NCI-H2081 (cell line): Measurements from ENCODE around the gene EXOC3L4.
"Not testable (repeated sequence)": the region's sequence is repeated elsewhere in the genome, so short reads cannot be mapped to it uniquely, and the experiment has no call there.

Source experiments
- DNase-seq, 2 experiments: peaks; one replicate each; lab custom pipeline; 2025; lab: John Stamatoyannopoulos, UW

Gene EXOC3L4

GRCh38 chr14:103151270-103151945 lies 56.9 kb downstream of the EXOC3L4 start:
- no peak for DNase-seq

GRCh38 chr14:103155010-103155409 lies 60.5 kb downstream of the EXOC3L4 start:
- DNase-seq: no peak

DNA sequence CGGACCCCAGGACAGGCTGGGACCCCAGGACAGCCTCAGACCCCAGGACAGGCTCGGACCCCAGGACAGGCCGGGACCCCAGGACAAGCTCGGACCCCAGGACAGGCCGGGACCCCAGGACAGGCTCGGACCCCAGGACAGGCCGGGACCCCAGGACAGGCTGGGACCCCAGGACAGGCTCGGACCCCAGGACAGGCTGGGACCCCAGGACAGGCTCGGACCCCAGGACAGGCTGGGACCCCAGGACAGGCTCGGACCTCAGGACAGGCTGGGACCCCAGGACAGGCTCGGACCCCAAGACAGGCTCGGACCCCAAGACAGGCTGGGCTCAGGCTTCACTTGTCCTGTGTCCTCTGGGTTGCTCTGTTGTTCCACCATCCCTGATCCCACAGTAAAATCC lies 60.9 kb downstream of the EXOC3L4 start:
- not testable (repeated sequence) for DNase-seq

GRCh38 chr14:103155826-103156394 lies 61.4 kb downstream of the EXOC3L4 start:
- DNase-seq: no peak

DNA sequence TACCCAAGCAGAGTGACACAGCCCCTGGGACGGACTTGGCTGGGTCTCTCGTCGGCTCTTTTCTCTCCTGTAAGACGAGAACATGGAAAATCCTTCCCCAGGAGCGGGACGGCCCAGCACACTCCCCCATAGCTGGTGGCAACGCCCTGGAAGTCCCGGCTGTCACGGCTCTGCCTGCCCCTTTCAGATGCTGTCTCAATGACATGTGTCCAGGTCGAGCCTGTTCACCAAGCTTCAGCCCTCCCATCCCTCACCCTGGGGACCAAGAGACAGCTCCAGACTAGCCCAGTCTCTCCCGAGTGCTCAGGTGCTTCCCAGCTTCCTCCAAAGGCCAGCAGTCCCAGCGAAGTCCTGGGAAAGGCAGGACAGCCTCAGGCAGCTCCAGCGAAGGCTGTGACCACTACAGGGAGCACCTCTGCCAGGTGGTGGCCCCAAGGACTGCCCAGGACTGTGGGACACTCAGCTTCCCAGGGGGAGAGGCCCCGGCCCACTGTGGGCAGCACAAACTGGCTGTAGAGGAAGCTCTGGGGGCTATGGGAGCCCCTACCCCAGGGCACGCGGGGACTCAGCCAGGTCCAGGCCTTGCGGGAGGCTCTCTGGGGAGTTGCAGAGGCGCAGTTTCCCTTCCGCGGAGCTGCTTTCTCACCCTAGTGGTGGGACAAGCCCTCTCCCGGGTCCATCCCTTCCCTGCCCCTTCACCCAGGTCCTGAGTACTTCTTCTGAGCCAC lies 62.3 kb downstream of the EXOC3L4 start:
- DNase-seq: no peak

DNA sequence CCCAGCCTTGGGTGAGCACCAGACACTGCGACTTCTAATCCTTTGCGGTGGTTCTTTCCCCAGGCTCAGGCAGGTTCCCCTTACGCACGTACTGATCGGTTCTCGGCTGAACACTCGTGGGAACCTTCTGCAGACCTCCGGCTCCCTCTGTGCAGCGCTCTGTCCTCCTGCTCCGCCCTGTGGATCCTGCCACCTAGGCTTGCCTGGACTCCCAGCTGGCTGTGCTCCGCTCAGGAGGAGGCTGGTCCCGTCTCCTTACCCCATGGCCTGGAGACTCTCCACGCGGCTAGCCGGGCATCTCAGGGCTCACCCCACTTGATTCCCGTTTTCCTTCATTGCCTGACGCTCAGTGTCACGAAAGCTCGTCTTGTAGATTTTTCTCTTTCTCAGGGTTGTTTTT lies 63.4 kb downstream of the EXOC3L4 start:
- no peak for DNase-seq

DNA sequence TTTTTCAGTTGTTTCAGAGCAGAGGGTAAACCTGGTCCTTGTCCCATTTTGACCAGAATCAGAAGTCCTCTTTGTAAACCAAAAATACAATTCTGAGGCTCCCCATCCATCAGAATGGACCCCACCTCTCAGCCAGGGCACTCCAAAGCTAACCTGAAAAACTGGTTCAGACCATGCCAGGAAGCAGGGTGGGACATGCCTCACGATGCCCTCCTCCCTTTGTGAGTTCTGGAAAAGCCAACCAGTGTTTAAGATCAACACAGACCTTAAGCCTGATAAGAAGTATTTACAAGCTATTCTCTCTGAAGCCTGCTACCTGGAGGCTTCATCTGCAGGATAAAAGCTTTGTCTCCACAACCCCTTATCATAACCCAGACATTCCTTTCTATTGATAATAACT lies 64.2 kb downstream of the EXOC3L4 start:
- DNase-seq: no peak
